ENCODE results near the gene KRT79.

The KRT79 gene

DNA sequence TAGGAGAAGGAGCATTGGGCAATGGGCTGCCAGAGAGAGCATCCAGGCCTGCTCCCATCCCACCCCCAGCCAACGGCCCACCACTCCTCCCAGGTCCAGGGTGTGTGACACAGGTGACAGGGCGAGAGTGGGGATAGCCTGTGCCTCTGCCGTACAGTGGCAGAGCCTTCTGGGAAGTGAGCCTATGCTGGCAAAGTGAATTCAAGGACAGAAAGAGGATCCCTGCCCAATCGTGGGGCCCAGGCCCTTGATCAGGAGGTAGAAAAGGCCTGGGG is 553 bp upstream of the KRT79 start:
- DNase-seq, result no peak

DNA sequence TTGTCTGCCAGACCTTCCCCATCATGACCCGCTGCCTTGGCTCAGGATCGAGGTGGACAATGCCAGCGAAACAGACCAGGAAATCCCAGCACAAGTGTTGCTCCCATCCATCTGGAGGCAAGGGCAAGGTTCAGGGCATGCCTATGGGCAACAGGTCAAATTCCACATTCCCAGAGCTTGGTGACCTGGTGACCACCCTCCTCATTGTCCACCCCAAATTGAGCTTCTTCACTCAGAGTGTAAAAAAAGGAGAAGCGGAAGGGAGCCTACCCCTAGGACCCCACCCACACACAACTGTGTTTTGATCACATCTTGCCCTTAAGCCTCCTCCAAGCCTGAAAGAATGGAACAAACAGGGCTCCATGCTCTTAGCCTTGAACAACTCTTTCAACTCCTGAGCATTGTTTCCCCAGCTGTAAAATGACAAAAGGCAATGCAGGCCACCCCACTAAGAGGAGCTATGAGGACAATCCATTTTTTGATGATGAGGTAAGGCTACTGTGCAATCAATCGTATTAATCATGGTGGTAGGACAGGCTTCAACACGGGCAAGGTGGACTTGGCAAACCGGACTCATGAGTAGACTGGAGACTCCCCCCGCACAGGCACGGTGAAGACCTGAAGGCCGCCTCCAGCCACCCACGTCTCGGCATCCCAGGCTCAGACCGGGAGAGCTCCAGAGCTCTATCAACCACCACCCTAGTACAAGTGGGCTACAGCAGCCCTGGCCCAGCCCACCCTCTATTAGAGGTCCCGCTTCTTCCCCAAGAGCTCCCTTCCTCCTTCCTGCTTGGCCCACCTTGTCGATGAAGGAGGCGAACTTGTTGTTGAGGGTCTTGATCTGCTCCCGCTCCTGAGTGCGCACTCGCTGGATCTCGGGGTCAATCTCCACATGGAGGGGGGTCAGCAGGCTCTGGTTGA is 866 bp downstream of the KRT79 start:
- DNase-seq, result no peak

DNA sequence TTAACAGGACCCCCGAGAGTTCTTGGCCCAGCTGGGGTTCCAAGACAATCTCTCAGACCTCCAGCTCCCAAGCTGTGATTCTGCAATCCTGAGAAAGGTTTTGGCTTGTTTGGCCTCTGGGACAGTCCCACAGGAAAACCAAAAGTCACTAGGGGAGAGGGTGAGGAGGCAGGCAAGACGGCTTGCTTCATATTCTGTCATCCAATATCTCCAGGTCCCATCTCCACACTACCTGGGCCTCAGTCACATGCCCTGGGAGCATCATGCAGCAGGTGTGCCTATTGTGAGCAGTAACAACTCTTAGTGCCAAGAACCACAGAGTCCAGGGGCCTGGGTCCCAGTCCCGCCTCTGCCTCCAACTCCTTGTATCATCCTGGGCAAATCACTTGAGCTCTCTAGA is 1.7 kb downstream of the KRT79 start:
- no peak for DNase-seq

DNA sequence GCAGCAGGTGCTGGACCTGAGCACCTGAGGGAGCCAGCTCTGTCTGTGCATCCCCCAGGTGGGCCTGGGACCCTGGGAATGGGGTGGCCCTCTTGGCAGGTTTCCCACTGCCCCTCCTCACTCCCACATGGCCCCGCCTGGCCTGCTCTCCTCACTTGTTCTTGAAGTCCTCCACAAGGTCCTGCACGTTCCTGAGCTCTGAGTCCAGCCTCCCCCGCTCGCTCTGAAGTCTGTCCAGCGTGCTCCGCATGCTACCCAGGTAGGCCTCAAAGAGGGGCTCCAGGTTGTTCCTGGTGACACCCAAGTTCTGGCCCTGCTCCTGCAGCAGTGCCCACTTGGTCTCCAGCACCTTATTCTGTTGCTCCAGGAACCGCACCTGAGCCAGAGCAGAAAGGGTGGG is 2.9 kb downstream of the KRT79 start:
- no peak for DNase-seq

- DNase-seq, result no peak
Observed at GRCh38 chr12:52829986-52830770, 3.9 kb downstream of the KRT79 start.

DNA sequence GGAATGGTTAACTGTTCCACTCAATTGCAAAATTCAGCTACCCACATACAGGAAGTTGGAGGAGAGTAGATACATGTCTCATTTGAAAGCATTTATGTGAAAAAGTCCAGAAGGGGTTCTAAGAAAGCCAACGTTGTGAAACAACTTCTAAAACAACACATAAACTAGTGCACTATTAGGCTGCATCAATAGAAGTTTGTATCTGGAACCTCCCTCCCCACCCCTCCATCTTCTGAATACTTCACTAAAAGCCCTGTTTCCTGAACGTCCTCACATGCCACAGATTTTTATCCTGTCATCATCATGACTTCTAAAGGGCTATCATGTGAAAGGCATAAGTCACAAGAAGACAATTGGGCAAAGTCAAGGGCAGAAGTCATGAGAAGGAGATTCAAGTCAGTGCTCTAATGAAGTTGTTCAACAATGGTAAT is 5.5 kb downstream of the KRT79 start:
- DNase-seq, result no peak

GRCh38 chr12:52828156-52828555 is 6.0 kb downstream of the KRT79 start:
- DNase-seq, result no peak

DNA sequence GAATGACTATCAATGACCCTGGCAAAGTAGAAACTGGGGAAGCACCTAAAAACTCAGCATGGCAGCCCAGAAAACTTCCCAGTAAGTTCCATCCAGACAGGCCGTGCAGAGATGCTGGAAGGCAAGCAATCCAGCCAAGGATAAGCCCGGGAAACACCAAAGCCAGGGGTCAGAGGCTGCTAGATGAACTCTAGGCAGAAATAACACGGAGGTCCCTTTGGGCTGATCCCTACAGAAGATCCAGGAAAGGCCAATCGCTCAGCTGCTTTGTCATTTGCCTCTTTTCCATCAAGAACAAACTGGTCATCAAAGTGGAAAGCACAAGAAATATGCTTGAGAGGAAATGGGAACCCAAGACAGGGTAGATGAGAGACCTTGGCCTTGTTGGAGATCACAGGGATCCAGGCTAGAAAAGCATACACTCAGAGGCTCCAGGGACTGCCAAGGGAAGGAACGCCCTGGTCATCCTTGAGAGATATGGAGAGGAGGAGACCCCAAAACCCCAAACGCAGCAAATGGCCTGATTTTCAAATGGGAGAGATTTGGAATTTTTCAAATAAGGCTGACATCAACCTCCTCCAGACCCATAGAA is 6.5 kb downstream of the KRT79 start:
- DNase-seq, result no peak

DNA sequence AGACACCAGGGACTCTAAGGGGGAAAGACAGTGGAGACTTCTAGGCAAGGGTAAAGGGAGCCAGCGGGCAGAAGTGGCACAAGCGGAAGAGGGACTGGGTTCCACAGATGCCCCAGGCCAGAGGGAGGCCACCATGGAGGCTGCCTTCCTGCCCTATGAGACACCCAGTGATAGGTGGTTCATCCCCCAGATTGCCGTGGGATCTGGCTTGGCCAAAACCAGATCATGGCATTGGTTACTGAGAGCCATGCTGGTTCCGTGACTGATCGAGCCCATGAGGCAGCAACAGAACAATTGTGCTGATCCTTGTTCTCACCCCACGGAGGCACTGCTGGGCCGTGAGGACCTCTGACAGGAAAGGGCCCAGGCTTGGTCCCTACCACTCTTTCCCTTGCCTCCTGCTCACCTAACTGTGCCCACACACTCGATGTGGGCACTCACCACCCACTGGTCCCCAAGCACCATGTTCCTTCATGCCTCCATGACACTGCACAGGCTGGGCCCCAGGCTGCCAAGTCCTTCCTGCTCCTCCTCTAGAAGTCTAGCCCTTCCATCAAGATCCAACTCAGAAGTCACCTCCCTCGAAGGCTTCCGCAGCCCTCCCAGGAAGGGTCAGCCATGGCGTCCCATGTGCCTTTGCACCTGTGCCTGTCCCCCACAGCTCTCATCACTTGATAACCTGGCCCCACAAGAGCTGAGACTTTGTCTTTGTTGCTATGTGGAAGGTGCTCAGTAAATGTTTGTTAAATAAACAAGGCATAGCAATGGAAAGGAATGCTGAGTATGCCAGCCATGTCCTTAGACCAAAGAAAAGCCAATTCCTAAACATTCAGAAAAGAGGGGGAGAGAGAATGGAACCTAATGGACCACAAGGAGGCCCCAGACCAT is 7.3 kb downstream of the KRT79 start:
- no peak for DNase-seq

DNA sequence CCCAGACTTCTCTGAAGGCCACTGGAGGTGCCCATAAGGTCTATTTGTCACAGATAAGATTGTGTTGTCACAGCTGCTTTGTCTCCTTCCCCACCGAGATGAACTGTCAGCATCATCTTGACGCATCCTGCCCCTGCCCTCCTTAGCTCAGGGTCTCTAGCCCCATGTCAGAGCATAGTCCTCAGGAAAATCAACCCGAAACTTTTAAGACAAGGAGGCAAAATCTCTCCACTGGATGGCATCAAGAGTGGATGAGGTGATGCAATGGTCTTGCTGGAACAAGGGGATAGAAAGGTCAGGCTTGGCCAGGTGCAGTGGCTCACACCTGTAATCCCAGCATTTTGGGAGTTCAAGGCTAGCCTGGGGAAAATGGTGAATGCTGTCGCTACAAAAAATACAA is 8.2 kb downstream of the KRT79 start:
- no peak for DNase-seq

- DNase-seq, result no peak
Observed at GRCh38 chr12:52824741-52825410, 9.2 kb downstream of the KRT79 start.

- DNase-seq, result no peak
Observed at GRCh38 chr12:52823761-52824450, 10.2 kb downstream of the KRT79 start.

GRCh38 chr12:52822771-52823510 is 11.2 kb downstream of the KRT79 start:
- no peak for DNase-seq

DNA sequence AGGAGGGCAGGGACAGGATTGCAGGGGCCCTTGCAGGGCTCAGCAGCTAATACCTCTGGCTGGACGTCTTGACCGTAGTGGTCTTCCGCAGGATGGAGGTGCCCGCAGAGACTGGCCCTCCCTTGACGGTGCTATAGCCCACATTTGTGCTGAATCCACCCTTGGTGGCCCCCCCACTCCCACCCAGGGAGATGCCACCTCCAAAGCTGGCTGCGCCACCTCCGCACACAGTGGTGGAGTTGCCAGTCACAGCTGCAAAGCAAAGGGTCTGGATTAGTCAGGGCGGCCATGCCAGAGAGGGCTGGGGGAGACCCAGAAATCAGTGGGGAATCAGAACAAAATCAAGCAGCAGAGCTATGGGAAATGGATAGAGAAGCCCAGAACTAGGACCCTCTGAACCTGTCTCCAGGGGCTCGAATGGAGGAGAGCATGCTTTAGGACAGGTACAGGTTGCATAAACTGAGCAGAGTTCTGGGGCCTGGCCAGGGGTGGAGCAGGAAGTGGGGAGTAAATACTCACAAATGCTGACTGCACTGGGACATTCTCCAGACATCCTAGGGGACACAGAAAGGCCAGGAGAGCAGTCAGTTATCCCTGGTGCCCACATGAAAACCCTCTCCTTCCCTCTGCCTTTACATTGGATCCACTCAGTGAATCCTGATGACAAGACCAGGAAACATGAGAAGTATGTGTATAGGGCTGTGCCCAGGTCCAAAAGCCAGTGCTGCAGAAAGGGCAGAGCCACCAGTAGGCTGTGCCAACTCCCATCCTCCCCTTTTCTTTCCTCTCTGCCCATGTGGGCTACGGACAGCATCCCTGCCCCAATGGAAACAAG is 12.1 kb downstream of the KRT79 start:
- no peak for DNase-seq

DNA sequence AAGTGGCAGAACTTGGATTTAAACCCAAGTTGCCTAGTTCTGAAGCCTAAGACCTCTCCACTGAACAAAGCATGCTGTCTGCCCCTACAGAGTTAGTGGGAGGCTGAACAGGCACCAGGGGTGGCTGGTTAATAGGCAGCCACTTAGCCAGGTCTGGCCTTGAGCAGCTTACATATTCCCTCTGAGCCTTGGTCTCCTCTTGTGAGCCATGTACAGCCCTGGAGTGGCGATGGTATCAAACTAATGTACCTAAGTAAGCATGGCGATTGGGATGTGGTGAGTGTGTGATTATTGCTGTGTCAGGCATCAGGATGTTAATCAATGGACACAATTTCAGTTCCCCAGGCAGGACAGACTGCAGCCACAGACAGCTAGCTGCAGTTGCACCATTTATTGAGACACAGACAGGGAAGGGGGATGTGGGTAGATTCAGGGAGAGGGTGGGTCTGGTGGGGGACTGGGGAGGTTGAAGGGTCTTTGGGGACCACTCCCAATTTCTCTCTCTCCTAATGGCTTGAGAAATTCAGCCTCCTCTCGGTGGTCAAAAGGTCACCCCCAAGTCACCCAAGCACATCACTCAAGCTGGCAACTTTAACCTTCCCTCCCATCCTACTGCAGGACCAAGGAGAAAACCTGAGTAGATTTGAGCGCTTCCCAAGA is 12.9 kb downstream of the KRT79 start:
- DNase-seq, result no peak

GRCh38 chr12:52820521-52820920 is 13.6 kb downstream of the KRT79 start:
- no peak for DNase-seq

DNA sequence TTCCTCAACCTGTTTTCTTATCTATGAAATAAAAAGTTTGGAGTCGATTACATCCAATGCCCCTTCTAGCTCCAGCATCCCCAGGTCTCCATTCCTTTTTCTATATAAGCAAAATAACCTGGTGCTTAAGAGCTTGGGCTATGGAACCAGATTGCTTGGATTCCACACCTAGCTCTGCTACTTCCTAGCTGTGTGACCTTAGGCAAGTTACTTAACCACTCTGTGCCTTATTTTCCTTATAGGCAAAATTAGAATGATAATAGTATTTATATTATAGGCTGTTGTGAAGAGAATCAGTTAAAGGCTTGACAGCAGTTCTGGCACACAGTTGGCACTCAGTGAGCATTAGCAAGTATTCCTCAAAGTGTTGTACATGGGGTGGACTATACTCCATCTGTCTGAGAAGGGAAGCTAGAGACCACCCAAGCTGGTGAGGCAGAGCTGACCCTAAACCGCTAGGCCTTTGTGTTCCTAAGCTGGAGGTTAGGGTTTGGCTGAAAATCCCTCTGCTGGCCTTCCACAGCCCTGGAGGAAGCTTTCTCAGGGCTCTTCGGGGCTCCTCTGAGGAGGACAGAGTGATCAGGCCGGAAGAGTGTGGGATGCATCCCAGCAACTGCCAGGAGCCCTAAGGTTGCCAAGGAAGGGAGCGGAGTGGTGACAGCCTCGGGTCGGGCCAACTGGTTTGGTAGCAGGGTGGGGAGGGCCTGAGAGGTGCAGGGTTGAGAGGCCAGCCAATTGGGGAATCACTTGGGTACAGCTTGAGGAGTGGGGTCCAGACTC is 14.2 kb downstream of the KRT79 start:
- no peak for DNase-seq

DNA sequence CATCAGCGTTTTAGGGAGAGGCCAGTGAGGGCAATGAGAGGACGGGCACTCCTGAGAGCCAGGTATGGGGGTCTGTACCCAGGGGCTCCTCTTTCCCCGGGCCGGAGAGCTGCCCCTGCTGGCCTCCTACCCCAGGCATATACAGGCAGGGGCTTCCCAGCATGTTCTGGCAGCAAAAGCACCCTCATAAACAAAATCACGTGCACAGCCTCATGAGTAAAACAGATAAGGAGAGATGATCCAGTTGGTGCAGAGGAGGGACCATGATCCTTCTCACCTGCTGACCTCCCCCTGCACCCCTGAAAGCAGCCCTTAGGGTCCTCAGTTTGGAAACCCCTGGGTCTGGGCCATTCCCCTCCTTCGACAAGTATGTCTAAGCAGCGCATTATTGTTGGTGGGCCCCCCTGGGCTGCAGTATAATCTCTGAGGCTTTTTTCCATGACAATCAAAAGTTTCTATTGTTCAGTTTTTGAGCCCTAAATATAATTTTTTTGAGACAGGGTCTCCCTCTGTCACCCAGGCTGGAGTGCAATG is 15.2 kb downstream of the KRT79 start:
- DNase-seq, result no peak
